Measurements from ENCODE around the gene ZNRF3.
"Not testable (repeated sequence)": the region's sequence is repeated elsewhere in the genome, so short reads cannot be mapped to it uniquely, and the experiment has no call there.

The ZNRF3 gene

GRCh38 chr22:28986366-28986765 is 103.0 kb downstream of the ZNRF3 start:
- DNase-seq = no peak

DNA sequence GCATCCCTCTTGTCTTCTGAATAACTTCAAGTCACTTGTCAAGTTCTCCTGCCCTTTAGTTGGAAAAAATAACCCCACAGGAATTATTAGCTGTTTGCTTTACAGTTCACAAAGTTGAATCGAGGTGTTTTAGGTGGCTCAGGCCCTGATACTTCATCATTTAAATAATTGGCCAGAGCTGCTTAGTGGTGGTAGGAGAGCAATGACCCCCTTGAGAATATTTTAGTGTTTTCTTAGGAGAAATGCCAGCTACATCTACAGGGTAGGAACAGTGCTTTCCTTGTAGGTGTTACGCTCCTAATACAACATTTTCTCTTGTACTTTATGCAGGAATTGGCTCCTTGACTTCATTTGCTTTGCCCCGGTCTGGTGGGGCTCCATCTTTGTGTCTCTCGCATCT is 105.1 kb downstream of the ZNRF3 start:
- no peak for DNase-seq

GRCh38 chr22:28989035-28989464 is 105.7 kb downstream of the ZNRF3 start:
- no peak for DNase-seq

DNA sequence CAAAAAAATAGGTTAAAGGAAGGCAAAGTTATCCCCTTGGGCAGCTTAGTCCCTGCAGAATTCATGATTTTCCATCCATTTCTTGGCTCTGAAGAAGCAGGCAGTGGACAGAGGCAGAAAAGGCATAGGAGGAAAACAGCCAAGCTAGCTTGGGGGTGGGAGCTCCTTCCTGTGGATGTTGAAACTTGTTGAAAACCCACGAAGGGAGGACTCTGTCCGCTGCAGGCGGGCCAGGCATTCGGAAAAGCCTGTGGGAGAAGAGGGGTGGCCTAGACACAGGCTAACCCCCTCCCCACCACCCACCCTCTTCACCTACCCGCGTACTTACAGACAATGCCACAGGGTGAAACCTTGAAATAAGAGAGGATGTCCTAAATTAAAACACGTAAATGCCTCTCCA is 106.1 kb downstream of the ZNRF3 start:
- DNase-seq = no peak

DNA sequence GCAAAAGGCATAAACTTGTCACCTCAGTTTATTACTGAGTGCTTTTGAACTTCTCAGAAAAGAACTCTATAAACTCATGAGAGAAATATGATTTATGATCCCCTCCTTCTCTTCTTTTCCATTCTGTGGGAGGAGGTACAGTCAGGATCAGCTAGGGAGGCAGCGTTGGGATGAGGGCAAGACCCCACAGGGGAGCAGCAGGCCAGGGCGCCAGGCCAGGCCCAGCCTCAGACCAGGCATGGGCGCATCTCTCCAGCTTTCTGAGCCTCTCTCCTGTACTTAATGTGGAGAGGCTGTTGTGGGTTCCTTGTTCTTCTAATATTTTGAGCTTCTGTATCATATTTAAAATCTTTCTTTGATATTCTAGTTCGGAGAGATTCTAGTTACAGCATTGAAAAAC is 106.5 kb downstream of the ZNRF3 start:
- DNase-seq = no peak

DNA sequence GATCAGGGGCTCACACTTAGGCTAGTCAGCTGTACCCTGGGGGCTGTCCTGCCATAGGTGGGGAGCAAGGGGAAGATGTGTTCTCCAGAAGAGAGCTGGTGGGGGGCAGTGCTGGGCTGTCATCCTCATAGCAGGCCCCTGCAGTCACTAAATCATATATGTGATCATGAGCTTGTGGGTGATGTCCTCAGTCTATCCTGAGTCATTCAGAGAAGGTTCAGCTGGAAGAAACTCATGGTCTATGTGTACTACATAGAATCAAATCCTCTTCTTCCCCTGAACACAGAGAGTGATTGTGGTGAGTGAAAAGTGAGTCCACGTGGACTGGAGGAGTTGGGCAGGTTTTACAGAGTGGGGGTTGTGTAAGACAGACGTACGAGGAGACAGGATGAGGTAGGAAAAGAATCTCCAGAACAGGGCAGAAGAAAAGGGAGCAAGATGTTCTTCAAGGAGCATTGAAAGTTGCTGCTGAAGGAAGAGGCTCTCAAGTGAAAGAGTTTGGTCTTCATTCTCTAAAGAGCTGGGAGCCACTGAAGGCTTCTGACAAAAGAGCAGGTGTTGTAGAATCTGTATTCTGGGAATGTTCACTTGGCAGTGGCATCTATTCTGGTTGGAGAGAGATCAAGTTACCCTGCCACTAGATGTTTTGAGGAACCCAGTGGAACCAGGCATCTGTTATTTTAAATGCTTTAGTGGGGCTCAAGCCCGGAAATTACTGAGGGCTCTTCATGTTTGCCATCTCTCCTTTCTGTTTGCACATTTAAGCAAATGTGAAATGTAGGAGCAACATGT is 109.4 kb downstream of the ZNRF3 start:
- DNase-seq = no peak

GRCh38 chr22:28994522-28994921 is 111.2 kb downstream of the ZNRF3 start:
- no peak for DNase-seq

GRCh38 chr22:28995551-28995950 is 112.2 kb downstream of the ZNRF3 start:
- no peak for DNase-seq

DNA sequence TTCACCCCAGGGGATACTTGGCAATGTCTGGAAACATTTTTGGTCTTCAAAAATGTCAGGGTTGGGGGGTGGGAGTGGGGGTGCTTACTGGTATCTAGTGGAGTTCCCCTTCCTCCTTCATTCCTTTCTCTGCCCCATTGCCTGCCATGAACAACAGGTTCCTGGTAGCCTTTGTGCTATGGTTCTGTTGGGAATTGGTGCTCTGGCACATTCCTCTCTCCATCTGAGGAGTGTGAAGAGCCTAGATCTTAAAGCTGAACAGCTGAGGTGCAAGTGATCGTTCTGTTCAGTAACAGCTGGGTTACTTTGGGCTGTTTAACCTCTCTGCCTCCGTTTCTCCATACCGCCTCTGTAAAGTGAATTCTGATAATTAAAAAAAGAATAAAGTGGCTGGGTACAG is 114.0 kb downstream of the ZNRF3 start:
- no peak for DNase-seq

- no peak for DNase-seq
These were observed 115.3 kb downstream of the ZNRF3 start for GRCh38 chr22:28998681-28999080.

DNA sequence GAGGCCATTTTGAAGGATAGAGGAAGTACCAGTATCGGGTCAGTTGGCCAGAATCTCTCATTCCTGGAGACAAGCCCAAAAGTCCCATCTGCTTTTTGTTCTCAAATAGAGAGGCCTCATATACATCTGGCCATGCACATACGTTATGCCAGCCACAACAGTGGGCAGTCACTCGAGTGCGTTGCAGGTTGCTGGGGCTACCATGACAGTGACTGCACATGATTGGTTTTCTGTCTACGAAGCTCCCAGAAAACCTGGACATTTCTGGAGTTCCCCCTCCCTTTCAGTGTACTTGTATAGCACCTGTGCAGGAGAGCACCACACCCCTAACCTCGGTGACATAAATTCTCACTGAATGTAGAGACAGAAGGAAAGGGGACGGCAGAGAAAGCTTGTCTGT is 116.1 kb downstream of the ZNRF3 start:
- DNase-seq = no peak

- no peak for DNase-seq
These were observed 116.7 kb downstream of the ZNRF3 start for GRCh38 chr22:28999919-29000556.

- DNase-seq = no peak
These were observed 117.3 kb downstream of the ZNRF3 start for GRCh38 chr22:29000641-29001040.

GRCh38 chr22:29002603-29003002 is 119.2 kb downstream of the ZNRF3 start:
- no peak for DNase-seq

GRCh38 chr22:29003552-29003951 is 120.2 kb downstream of the ZNRF3 start:
- no peak for DNase-seq

DNA sequence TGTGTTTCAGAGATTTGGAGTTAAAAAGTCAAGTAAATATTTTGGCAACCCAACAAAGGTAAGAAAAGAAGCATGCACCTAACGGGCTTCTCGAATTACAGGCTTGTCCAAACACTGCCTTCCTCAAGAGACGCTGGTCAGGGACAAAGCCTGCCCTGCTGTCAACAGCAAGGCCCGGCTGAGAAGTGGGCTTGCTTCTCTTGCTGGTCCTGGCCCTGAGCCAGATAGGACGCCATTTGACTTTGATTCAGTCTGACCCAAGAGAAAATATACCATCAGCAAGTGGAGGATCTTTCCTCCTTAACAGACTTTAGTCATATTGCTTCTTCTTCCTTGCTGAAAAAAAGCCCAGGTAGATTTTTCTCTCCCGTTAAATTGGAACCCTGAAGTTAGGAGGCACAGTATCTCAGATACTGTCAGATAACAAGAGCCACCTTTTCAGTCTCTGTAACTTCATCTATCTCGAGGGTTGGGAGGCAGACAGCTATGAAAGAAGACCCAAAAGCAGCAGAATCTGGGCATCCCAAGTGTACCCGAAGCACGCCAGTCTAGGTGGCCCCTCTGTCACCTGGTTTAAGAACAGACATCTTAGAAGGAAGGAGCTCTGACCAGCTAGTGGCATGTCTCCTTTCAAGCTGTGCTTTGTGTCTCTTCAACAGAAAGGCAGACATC is 120.7 kb downstream of the ZNRF3 start:
- DNase-seq = no peak

DNA sequence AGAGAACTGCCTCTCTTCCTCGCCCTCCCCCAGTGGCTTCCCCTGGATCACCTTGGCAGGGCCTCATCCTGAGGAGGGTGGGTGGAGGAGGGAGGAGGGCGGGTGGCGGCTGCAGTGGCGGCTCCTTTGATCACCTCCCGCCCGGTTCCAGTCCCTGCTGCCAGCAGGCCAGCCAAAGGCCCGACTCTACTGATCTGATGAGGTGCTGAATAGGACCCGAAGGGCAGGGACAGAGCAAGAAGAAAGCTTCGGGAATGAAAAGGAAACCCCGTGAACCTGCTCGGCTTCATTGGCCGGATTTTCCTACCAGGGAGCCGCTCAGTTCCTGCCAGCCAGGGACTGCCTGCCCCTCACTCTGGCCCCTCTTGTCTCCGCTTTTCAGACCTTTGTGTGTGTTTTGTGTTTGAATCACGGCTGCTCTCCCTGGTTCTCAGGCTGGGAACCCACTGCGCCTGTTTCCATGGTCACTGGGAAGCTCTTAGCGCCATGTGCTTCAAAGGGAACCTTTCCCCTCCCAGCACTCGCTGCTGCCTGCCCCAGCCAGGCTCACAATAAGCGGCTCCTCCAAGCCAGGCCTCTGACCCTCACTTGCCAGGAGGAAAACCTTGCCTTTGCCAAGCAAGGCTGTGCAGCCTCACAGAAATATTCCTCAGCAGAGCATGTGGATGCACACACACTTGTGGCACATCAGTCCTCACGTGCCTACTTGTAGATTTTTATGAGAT is 121.4 kb downstream of the ZNRF3 start:
- no peak for DNase-seq

DNA sequence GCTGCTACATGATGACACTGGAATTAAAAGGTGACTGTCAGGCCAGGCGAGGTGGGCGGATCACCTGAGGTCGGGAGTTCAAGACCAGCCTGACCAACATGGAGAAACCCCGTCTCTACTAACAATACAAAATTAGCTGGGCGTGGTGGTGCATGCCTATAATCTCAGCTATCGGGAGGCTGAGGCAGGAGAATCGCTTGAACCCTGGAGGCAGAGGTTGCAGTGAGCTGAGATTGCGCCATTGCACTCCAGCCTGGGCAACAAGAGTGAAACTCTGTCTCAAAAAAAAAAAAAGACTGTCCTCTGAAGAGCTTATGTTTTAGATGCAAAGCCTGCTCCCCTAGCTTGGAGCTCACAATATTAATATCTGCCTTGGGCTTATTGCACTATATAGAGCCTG is 122.4 kb downstream of the ZNRF3 start:
- not testable (repeated sequence) for DNase-seq

GRCh38 chr22:29006346-29006745 is 123.0 kb downstream of the ZNRF3 start:
- DNase-seq = no peak

GRCh38 chr22:29009148-29009547 is 125.8 kb downstream of the ZNRF3 start:
- DNase-seq = no peak

DNA sequence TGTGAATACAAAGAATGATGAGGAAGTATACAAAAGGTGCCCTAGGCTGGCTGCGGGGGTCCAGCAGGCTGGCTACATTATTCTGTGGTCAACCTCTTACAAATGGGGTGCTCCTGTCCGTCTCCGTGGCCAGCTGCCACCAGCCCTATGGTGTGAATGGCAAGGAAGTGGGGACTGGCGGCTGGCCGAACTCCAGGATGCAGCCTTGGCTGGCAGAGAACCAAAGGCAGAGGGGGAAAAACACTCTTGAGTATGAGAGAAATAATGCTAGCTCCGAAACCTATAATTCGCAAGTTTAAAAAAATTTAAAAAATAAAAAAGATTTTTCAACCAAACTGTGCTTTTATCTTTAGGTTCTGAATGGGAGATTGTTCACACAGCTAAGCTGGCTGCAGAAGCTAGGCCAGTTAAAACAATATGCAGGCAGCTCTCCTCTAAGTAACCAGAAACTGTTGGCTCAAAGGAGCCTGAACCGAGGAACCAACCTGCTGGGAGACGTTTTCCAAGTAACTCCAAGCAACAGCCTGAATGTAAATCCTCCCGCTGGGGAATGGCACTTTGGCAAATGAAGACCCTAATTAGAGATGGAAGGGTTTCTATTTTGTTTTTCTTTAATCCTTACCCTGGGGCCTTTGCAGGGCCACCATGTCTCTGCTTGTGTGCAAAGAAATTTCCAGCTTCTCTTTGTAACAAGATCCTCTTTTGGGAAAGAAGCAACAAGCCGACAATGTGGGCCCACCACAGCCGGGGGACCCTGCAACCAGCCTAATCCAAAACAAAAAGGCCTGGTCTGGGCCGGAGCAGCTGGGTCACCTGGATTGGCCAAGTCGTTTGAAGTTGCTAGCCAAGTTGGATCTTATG is 128.1 kb downstream of the ZNRF3 start:
- no peak for DNase-seq

DNA sequence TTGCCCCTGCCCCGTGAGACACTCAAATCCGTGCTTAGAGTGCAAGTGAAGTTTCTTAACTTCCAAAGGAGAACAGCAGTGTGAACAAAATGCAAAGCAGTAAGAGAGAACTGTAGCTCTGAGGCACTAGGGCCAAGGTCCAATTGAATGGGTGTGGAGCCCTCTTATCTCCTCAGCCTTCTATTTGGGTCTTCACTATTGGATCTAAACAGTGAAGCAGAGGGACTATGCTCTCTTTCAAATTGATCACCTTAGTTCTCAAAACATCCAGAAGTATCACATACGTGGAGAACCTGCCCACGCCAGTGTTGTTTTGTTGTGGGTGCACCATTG is 128.7 kb downstream of the ZNRF3 start:
- DNase-seq = no peak

Measured in suppressor macrophage (primary cell).